Left hindlimb (tissue), 1 donor: ENCODE results near the gene PHACTR1.

ENCODE experiments used
- DNase-seq: peaks from one replicate; pipeline ENCODE4 v3.0.0-alpha.2; 2018

PHACTR1 gene

DNA sequence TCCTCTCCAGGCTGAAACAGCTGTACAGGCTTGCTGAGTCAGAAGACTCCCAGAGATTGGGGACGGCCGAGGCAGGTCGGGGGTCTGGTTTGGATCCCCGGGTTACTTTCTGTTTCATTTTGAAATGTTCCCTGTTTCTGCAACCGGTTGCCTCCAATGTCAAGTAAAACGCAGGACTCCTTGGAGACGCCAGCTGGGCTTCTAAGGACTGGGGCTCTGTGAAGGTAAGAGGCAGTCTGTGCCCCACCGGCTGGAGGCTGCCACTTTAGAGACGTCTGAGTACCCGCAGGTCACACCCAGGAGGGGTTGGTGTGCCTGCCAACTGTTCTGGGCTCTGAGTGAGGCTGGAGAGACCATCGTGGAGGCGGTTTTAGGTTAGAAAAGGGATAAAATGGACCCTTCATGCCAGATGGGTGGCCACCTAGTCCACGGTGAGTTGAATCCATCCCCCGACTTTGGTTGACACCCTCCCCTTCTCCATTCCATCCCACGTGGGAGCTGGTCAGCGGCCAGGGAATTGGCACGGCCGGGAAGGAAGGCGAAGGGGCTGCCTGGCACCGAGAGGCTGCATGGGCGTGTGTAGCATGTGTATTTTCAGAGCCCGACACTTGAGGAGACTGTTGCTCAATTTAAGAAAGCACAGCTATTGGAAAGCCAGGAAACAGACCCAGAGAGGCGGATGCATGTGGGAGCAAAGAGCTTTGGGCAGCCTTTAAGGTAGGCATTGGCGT is 240.9 kb downstream of the PHACTR1 start:
- DNase-seq: peak; percentile 80

DNA sequence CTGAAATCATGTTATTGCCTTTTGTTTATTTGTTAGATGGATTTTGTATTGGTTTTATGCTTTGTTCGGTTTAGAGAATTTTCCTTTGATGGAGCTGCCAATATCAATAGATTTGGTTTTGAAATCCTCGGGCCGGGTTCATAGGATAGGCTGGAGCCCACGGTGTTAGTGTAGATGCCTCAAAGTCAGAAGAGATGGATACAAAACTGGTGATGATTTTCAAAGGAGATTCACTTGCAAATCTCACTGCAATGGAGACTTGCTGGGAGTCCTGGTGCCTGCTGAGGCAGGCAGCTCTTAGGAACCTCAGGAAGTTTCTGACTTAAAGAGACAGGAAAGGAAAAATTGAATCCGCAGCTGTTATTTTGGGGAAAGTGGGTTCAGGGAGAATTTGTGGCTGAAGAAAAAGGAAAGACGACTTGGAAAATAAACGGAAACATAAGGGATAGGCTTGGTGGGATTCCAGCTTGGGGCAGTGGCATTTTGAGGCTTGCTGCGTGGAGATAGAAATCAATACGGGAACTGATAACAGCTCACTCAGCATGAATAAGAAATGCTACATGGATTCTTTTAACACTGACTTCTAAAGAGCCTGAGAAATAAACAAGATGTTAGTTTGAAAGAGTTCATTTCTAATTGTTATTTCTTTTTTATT is 241.6 kb downstream of the PHACTR1 start:
- DNase-seq: no peak

DNA sequence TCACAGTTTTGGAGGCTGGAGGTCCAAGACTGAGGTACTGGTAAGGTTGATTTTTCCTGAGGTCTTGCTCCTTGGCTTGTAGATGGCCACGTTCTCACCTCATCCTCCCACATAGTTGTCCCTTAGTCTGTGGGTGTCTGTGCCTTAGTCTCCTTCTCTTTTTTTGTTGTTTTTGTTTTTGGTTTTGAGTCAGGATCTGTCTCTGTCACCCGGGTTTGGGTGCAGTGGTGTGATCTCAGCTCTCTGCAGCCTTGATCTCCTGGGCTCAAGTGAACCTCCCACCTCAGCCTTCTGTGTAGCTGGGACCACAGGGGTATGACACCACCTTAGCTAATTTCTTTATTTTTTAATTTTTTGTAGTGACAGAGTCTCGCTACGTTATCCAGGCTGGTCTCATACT is 245.2 kb downstream of the PHACTR1 start:
- DNase-seq: no peak

DNA sequence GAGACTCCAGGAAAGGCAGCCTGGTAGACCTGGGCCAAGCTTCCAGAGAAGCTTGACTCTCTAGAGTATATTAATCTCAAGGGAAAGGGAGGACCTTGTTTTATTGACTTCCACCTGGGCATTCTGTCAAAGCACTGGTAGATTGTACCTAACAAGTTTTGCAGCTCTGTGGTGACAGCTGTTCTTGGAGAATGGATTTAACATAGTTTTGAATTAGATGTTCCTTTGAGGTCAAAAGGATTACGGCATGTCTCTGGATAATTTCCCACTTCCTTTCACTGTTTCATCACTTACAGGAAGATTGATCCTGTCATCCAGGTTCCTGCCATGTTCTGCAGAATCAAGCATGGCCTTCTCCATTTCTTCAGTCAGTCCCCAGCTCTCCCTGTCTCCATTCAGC is 246.0 kb downstream of the PHACTR1 start:
- no peak for DNase-seq

DNA sequence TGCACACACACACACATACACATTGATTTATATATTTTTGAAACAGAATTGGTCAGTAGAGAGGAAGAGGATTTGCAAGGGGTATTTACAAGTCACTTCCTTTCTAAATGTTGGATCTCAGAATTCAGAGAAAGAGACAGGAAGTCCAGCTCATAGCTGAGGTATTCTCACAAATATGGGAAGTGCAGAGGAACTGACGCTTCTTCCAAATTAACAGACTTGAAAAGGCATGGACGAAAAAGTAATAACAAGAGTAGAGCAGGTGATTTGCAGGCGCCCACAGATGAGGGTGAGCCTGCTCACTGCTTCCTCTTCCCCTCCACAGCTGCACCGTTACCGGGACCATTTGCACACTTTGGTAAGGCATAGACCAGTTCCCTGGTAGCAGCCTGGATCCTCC is 246.4 kb downstream of the PHACTR1 start:
- DNase-seq: no peak

DNA sequence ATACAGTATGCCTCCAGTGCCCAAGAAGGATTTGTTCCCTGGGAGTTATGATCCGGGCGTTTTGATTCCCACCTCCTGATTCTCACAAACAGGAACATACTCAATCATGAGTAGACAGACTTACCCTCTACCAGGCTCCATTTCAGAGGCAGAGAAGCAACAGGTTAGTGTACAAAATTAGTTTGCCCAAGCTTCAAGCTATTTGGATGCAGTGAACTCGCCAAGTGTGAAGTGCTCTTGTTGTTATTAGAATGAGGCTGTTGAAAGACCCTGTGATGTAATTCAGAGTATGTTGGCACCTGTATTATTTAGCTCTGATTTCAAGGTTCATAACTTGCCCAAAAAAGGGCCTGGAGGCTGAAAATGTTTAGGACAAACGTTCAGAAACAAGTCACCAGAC is 247.0 kb downstream of the PHACTR1 start:
- DNase-seq: no peak

DNA sequence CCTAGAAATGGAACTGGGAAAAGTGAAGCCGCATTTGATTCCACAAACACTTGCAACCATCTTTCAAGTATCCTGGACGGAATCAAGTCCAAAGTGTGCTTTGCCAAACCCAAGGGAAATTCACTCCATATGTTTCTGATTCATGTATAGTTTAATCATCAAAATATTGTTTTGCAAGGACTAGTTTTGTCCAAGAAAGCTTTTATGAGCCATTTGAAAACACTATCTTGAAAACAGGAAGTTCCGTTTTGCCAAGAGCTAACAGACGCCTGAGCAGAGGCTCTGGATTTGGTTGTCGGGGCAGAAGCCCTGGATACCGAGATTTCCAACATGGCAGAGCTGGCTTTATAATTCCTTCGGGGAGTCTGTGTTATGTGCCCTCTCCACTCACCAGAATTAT is 251.1 kb downstream of the PHACTR1 start:
- DNase-seq: no peak

DNA sequence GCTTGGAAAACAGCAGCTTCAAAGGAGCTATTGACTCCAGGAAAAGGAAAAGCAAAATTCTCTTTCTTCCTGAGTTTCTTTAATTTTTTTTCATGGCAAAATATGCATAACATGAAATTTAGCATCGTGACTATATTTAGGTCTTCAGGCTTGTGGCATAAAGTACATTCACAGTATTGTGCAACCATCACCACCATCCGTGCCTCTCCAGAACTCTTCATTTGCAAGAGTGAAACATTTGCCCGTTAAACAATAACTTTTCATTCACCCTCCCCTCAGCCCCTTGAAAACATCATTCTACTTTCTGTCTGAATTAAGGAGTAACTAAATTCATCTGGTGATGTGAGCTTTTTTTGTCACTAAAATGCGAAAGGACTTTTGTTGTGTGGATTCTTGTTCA is 251.7 kb downstream of the PHACTR1 start:
- DNase-seq: no peak

DNA sequence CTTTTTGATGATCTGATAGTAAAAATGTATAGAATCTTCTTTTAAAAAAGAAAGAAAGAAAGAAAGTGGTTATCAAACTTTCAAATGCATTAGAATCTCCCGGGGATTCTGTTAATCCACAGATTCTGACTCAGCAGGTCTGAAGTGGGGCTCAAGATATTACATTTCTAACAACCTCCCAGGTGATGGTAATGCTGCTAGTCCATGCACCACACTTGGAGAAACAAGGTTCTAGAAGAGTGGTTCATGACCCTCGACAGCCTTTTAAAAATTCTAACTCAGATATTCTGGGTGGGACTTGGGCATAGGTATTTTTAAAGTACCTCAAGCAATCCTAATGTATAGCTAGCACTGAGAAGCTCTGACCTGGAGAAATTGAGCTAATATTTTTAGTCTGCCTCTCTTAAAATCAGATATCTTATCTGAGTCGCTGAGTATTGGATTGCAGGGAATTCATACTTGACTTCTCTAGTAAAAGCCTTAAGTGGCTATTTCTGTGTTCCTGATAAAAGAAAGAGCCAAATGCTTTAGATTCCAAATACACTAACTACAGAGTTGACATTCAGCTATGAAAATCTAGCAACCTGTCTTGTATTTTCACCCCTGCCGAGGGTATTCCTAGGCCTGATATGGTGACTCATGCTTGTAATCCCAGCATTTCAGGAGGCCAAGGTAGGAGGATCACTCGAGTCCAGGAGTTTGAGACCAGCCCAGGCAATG is 252.4 kb downstream of the PHACTR1 start:
- no peak for DNase-seq

DNA sequence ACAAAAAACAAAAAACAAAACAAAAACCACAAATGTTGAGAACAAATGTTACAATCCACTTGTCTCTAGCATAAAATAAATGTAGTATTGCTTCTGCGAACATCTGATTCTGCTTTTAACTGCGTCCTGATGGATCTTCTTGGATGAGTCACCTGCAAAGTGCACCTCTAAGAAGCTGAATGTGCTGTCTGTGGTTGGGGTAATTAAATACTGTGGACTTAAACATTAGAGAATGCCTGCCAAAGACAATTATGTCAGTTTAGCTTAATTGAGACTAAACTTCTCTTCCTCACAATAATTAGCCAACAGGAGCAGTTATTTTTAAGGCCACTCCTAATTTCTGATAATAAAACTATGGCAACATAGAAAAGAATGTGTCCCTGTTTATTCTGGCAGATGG is 253.4 kb downstream of the PHACTR1 start:
- no peak for DNase-seq

DNA sequence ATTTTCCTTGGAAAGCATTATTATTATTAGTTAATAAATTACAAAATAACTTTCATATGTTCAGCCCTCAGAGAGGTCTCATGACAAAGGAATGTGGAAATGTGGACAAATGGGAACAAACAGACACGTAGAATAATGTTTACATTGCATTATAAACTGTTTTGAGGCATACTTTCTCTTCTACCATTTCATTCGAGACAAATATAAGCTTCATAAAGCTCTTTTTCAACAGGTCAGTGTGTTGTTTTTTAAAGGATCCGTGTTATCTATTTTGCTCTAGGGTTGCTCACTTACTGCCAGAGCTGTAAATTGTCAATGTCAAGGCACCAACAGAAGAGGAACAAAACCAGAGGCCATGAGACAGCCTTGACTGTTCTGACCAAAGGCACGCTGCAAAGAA is 256.8 kb downstream of the PHACTR1 start:
- DNase-seq: no peak

DNA sequence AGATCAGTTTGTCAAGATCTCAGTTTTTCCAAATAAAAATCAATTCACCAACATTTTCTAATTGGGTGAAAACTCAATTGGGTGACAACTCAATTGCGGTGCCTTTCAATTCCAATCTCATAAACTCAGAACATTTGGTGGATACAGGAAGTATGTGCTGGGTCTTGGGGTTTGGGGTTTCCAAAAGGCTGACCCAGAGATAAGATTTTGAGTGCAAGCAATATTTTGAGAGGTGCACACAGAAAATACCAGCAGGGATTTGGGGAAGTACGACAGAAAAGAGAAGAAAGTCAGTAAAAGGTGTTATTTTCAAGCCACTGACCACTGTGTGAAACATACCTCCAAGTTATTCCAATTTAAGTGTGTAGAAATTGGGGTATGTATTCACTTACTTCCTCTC is 258.0 kb downstream of the PHACTR1 start:
- no peak for DNase-seq

DNA sequence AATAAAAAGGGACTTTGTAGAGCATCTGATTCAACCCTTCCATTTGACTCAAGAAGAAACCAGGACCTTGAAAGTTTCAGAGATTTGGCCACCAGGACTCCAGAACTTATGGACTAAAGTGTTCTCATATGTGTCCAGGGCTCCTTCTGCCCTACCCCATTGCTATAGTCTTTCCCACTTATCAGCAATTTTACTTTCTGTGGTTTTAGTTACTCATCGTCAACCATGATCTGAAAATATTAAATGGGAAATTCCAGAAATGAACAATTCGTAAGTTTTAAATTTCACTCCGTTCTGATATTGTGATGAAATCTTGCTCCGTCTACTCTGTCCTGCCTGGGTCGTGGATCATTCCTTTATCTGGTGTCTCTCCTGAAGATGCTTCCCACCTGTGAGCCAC is 259.8 kb downstream of the PHACTR1 start:
- DNase-seq: no peak

DNA sequence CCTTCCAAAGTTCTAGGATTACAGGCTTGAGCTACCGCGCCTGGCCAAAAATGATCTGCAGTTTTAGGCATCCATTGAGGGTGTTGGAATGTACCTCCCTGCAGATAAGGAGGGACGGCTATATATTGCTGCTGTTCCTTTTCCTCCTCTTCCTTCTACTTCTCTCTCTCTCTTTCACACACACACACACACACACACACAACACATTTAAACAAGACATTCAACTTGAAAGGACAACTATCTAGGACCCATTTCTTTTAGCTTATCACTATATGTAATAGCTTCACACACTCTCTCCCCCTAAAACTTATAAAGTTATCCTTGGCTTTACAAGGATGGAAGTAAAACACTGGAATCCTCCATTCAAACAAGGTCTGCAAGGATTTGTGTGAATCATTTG is 260.6 kb downstream of the PHACTR1 start:
- no peak for DNase-seq

DNA sequence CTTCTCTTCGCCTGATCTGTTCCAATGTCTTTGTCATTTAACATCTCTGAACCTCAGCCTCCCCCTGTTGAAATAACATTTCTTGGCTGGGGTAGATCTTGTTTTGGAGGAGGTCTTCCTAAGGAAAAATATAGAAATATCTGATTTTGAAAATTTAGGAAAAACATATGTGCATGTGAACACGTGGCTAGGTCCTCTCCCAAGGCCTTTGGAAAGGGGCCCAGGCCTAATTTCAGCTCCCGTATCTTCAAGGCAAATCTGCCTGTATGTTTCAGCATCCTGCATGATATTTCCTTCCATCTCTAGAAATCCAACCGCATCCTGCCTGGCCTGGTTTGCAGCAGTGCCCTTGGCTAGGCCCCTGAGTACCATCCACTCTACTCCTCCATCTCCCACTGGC is 261.2 kb downstream of the PHACTR1 start:
- DNase-seq: peak; percentile 59

DNA sequence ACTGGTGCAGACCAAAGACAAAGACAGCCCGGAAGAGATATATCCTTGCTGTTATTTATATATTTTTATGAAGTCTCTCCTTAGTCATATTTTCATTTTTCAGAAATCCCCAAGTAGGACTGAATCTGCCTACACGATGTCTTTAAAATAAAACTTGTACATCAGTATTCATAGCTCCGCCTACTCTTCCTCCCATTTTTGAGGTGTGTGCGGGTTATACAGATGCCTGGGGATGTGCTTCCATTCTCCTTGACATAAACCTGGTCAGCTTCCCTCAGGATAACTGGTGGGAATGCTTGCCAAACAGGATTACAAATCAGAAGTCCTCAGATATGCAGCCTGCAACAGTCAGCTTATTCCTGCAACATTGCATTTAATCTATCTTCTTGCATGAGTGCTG is 264.2 kb downstream of the PHACTR1 start:
- DNase-seq: no peak

DNA sequence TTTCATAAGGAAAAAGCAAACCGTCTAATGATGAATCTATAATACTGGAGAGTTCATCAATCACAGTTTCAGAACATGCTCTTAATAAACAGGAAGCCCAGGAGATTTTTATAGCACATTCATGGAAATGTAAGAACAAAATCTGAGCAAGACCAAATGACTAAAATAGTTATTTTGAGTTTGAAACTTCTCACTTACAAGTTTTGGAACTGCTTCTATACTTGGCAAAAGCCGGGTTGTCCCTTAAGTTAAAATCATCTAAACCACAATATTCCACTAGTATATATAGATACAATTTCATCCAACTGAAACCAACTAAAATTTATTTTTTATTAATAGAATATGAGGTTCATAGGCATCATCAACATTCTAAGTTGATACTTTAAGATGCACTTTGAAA is 268.2 kb downstream of the PHACTR1 start:
- no peak for DNase-seq

DNA sequence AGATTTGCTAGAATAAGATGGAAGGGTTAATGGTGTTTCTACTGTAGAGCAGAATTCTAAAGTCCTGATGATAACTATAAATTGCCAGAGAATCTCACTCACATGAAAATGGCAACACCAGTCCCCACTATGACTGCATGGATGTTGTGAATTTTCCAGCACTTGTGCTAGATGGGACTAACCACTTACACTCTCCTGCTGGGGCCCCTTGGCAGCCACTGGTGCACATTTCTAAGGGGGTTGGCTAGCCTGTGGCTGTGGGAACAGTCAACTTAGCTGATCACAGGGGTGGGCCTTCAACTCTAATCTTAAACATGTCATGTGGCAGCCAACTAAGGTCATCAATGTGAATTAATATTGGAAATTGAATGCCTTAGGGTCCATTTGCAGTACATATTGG is 271.2 kb downstream of the PHACTR1 start:
- DNase-seq: no peak

DNA sequence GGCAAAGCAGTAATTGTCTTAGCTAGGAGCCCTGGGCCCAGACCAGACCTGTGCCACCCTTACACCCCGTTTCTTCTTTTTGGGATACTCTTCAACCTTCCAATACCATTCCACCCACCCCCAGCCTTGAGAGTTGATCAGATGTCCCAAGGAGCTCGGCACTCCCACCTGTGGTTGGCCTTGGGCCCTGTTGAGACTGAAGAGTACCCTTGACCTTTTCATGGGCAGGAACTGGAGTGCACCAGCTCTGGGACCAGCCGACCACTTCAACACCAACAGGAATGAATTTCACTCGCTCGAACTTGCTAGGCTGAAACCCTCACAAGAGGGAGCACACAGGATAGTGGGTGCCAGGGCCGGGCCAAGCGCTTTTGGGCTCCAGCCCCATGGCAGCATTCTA is 273.6 kb downstream of the PHACTR1 start:
- no peak for DNase-seq

DNA sequence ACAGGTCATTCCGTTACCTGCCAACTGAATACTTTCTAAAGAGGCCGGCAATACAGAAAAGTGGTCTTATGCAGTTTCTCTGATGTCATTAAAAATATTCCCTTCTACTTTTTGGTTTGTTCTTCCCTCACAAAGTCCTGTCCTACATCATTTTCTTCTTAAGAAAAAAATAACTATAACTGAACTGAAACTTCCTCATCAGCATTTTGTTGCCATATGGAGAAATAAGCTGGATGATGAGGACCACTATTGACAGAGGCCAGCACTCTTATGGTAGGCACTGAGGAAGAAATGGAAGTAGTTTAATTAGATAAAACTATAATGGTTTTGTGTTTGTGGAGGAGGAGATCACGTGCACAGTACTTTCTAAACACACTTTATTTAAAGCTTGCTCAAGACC is 274.9 kb downstream of the PHACTR1 start:
- DNase-seq: no peak

DNA sequence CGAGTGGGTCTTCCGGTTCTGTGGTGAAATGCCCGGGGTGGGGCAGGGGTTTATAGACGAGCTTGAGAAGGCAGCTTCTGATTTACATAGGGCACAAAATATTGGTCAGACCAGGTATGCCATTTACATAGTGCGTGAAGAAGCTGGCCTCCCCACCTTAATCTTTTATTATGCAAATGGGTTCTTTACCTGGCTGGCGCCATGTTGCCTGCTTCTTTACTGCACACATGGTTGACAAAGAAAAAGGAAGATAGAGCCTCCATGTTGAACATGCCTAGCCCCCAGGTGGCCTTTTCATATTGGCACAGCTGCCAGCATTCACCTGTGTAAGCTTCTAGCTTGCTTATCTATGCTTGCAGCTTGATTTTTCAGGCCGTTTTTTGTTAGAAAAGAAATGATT is 276.2 kb downstream of the PHACTR1 start:
- no peak for DNase-seq

DNA sequence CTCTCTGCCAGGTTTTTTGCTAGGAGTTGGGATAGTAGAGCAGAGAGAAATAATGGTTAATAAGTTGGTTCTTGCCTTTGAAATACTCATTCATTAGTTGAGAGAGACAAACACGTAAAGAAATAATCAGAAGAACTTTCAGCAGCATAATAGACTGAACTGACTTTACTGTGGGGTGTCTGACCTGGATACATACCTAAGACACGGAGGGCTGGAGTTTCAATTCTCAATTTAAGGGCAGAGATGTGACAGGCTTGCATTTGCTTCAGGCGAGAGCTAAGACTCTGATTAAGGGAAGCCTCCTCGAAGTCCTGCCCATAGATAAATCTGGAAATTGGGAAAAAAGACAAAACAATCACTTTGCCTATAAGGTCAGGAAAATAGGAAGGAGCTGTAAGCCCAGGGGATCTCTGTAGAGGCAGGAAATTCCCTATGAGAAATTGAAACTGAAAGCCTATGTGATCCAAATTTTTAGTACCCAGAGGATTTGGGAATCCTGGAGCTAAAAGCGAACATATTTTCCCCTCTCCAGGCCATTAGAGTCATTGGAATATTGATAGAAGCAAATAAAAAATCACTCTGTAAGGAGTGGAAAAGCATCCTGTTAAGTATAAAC is 276.8 kb downstream of the PHACTR1 start:
- no peak for DNase-seq

DNA sequence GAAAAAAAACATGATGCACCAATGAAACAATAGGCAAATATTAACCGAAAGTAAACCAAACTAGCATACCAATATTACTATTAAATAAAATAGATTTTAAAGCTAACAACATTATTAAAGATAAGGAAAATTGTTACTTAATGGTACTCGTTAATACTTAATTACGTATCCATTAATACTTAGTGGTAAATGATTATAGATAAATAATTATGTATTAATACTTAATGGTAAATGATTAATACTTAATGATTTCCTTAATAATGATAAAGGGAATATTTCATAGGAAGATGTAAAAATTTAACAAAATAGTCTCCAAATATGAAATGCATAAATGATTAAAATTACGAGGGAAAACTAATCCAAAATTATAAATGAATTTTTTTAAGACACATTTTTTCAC is 278.9 kb downstream of the PHACTR1 start:
- DNase-seq: no peak

DNA sequence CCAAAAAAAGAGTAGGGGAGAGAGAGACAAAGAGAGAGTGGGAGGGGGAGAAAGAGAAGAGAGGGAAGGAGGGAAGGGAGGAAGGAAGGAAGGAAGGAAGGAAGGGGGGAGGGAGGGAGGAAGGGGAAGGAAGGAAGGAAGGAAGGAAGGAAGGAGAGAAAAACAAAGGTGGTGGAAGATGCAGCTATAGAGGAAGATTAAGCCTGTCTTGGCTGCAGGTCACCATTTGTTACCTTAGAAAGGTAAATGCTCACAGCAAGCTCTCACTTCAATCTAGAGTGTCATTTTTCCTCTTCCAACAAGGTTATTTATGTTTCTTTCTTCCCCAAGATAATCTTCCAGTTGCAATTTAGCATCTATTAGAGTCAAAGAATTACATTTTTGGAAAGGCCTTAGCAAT is 284.0 kb downstream of the PHACTR1 start:
- no peak for DNase-seq
